HG03378 (cell line): ENCODE data around the gene TSEN54.

Experiments
- ATAC-seq: cut with Tn5 transposase; IDR thresholded peaks from one replicate; pipeline ENCODE4 v1.9.1; 2021; ENCODE audit warnings: mild to moderate bottlenecking, moderate library complexity; ENCODE audit not compliant: unreplicated experiment

Gene TSEN54

DNA sequence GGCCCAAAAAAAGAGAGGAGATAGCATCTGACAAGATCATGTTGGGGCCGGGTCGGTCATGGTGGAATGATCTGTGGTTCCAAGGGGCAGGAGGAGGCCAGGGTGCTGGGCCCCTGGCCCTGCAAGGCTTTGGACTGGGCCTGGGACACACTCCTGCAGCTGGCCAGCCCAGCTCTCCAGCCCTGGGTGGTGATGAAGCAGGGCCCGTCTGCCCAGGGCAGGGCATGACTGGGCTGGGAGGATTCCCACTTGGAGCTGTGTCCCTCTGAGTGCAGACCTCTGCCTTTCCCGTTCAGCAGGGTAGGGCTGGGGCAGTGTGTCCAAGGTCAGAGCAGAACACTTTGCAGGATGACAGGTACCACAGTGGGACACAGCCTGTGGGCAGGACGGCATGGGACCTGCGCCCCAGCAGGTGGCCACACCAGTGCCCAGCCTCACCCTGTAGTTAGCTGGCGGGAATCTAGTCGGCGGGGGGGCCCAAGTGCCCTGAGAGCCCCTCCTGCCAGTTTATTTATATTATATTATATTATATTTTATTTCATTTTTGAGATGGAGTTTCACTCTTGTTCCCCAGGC, 43.7 kb downstream of the TSEN54 start:
- ATAC-seq: no peak

DNA sequence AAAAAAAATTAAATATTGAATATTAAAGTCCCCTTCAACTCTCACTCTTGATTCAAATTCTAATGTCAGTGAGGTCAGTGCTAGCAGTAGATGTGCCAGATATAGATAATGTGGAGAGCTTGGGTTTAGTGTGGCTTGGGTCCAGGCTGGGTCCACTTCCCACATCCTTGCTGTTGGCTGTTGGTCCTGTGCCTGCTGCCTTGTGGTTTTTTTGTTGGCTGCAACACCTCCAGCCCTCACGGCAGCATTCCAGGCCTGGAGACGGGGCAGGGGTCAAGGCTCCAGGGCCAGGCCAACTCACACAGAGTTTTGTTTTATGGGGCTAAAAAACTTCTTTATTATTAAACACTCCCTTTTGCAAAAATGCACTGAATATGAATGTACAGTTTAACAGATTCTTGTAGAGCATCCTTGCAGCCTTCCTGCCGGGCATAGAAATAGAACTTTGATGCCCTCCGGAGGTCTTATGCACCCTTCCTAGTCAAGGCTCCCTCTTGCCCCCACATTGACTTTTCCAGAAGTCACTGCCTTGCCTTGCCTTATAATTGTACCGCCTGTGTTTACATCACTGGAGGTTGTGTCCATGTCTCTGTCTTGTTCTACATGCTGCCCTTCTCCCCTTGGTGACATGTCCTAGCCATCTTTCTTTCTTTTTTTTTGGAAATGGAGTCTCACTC, 45.7 kb downstream of the TSEN54 start:
- ATAC-seq: no peak

DNA sequence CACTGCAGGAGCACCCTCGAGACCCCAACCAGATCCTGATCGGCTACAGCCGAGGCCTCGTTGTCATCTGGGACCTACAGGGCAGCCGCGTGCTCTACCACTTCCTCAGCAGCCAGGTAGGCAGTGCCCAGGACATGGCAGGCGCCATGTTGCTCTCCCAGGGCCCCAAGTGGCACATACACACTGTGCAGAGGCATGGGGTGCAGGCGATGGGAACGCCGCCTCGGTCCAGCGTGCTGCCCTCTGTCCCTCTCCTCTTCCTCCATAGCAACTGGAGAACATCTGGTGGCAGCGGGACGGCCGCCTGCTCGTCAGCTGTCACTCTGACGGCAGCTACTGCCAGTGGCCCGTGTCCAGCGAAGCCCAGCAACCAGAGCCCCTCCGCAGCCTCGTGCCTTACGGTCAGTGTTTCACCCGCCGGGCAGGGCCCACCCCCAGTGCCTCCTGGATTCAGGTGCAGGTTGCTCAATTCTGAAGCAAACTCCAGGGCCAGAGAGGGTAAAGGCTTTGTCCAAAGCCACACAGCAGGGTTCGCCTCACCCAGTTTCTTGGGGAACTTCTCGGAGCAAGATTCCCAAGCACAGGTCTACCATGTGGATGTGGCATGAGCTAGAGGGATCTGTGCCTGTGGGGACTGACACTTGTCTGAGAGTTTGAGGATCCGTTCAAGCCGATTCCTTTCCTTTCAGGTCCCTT, 46.9 kb downstream of the TSEN54 start:
- ATAC-seq: no peak

DNA sequence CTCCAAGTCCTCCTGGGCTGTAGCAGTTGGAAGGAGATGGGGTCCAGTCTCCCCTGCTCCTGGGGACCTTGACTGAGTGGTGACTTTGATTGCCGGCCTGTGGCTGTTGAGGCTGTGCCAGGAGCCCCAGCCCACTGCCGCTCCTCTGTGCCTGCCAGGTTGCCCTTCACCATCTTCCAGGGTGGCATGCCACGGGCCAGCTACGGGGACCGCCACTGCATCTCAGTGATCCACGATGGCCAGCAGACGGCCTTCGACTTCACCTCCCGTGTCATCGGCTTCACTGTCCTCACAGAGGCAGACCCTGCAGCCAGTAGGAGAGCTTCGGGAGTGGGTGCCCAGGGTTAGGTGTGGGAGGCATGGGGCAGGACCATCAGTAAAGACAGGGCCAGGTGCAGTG, 47.9 kb downstream of the TSEN54 start:
- ATAC-seq: no peak

DNA sequence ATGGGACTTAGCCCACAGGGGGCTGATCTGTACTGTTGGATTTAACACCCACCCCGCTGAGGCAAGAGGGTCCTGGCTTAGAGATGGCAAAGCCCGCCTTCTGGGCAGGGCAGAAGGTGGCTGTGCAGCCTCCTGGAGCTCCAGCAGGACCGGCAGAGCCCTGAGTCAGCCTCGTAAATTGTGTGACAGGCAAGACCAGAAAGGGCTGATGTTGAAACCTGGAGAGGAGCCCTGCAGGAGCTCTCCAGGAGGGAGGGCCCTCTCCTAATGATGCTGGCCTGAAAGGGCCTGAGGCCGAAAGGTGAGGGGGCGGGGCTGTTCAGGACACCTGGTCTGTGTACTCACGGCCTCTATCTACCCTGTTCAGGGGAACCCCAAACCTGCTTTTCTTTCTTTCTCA, 48.7 kb downstream of the TSEN54 start:
- ATAC-seq: no peak

DNA sequence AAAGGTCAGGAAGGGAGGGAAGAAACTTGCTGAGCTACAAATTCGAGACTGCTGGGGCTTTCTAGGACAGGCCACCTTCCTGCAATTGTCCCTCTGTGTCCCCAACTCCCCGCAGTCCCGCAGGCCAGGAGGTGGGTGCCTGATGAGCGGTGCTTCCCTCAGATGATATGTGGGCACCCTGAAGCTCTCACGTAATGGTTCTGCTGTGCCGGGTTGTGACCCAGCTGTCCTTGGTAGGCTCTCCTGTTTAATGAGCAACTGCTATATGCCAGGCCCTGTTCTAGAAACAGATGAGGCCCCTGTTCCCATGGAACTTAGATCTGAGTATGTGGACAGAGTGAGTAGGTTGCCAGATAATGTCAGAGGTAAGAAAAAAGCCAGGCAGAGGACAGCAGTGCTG, 49.3 kb downstream of the TSEN54 start:
- no peak for ATAC-seq

DNA sequence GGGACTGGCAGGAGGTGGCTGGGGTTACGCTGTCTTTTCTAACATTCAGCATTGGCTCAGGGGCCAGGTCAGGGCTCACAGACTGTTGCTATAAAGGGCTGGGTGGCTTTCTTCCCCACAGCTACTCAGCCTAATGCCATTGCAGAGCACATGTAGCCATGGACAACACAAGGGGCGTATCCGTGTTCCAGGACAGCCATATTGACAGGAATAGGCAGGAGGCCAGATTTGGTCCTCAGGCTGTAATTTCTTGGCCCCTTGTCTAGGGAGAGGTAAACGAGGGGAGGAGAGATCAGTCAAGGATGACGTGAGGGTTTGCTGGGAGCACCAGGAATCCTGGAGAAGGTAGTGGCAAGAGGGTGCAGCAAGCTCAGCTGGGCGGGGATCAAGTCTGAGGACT, 50.1 kb downstream of the TSEN54 start:
- ATAC-seq: no peak

DNA sequence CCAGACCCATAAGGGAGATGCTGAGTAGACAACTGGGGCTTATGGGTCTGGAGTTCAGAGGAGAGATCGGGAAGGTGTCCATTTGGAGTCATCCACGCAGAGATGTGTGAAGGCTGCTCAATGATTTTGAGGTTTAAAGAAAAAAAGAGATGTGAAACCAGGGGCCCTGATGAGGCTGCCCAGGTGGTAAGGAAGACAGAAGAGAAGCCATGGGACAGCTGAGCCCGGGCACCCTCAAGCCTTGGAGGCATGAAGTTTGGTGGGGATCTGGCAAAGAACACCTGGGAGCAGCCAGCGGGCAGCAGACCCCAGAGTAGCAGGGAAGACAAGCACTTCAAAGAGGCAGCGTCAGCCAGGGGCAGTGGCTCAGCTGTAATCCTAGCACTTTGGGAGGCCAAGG, 50.5 kb downstream of the TSEN54 start:
- ATAC-seq: no peak

DNA sequence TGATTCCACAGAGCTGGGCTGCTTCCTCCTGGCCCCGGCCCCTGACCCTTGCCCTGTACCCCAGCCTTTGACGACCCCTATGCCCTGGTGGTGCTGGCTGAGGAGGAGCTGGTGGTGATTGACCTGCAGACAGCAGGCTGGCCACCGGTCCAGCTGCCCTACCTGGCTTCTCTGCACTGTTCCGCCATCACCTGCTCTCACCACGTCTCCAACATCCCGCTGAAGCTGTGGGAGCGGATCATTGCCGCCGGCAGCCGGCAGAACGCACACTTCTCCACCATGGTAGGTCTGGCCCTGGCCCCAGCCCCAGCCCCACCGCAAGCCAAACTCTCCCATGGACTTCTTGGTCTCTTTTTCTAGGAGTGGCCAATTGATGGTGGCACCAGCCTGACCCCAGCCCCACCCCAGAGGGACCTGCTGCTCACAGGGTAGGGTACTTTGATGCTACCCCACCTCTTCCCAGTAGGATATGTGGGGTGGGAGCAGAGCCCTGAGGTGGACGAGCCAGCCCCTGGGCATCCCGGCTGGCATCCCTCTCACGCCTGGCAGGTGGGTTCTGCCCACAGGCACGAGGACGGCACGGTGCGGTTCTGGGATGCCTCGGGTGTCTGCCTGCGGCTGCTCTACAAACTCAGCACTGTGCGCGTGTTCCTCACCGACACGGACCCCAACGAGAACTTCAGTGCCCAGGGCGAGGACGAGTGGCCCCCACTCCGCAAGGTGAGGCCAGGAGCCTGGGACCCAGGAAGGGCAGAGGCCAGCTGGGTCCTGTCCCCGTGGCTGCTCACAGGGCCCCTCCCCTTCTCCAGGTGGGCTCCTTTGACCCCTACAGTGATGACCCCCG, 52.3 kb downstream of the TSEN54 start:
- ATAC-seq: no peak

DNA sequence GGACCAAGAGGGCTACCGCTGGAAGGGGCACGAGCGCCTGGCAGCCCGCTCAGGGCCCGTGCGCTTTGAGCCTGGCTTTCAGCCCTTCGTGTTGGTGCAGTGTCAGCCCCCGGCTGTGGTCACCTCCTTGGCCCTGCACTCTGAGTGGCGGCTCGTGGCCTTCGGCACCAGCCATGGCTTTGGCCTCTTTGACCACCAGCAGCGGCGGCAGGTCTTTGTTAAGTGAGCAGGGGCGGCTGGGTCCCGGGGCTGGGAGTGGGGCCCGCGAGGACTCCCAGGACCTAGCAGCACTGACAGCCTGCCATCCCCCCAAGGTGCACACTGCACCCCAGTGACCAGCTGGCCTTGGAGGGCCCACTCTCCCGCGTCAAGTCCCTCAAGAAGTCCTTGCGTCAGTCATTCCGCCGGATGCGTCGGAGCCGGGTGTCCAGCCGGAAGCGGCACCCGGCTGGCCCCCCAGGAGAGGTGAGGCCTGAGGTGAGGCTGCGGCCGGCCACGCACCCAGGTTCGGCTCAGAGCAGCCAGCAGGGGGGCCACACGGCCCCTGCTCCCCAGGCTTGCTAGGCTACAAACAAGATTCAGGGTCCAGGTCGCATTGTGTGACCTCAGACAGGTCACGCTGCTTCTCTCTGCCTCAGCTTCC, 53.8 kb downstream of the TSEN54 start:
- ATAC-seq: no peak

DNA sequence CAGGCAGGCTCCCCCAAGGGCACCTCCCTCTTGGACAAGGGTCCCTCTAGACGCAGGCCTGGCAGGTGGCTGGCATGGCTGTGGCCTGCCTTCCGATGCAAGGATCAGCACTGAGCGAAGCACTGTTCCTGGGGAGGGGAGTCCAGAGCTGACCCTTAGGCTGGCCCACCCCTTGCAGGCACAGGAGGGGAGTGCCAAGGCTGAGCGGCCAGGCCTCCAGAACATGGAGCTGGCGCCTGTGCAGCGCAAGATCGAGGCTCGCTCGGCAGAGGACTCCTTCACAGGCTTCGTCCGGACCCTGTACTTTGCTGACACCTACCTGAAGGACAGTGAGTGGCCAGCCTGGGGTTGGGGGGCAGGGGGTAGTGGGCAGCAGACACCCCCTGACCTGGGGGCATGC, 54.4 kb downstream of the TSEN54 start:
- ATAC-seq: no peak

DNA sequence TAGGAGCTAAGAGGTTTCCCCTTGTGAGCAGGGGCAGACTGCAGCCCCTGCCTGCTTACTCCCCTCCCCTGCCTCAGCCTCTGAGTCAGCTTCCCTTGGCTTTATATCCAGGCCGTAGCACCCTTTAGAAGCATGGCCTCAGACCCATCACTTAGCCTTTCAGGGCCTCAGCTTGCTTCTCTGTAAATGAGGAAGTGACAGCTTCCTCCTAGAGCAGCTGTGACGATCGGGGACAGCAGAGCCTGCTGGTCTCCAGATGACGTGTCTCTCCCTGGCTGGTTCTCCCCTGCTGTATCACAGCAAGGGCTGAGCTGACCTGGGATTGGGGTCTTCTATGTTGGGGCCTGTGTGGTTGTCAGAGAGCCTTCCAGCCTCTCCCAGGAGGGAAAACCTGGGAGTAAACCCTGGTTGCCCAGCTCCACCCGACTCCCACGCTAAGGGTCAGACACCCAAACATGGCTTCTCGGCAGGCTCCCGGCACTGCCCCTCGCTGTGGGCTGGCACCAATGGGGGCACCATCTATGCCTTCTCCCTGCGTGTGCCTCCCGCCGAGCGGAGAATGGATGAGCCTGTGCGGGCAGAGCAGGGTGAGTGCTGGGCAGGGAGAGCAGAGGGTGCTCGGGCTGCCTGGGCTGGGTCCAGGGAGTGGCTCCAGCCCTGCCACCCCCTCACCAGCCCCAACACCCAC, 55.0 kb downstream of the TSEN54 start:
- peak; percentile 53 for ATAC-seq

DNA sequence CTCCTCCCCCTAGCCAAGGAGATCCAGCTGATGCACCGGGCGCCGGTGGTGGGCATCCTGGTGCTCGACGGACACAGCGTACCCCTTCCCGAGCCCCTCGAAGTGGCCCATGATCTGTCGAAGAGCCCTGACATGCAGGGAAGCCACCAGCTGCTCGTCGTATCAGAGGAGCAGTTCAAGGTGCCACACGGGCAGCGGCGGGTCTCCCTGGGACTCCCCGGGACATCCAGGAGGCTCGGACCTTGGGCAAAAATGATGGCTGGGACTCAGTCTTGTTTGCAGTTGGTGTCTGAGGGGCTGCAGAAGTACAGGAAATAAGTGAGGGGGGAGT, 55.5 kb downstream of the TSEN54 start:
- no peak for ATAC-seq

DNA sequence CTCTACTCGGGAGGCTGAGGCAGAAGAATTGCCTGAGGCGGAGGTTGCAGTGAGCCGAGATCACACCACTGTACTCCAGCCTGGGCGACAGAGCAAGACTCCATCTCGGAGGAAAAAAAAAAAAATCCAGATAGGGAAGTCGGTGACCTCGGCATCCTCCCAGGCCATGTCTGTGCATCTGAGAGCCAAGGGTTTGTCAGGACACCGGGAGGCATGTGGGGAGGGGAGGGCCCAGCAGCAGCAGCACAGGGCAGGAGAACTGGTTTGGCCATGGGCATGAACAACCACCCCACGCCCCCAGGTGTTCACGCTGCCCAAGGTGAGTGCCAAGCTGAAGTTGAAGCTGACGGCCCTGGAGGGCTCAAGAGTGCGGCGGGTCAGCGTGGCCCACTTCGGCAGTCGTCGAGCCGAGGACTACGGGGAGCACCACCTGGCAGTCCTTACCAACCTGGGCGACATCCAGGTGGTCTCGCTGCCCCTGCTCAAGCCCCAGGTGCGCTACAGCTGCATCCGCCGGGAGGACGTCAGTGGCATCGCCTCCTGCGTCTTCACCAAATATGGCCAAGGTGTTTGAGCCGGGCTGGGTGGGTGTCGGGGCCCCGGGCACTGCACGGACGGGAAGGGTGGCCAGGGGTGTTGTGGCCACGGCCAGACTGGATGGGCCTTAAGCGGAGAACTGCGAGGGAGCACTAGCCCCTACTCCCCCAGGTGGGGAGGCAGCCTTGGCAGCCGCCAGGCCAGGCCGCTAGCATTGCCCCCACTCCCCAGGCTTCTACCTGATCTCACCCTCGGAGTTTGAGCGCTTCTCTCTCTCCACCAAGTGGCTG, 56.6 kb downstream of the TSEN54 start:
- ATAC-seq: no peak

DNA sequence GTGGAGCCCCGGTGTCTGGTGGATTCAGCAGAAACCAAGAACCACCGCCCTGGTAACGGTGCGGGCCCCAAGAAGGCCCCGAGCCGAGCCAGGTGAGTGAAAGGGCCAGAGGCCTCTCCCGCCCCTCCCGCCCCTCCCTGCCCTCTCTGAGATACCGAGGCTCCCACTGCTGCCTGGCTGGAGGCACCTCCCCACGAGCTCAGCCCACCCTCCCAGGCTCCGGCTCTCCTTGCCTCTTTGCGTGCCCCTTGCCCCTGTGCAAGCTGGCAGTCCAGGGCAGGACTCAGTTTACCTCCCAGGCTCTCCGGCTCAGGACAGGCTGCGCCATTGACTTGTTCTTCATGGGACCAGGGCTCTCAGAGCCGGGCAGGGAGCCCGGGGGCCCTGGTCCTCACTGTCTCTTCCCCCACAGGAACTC, 57.2 kb downstream of the TSEN54 start:
- no peak for ATAC-seq

DNA sequence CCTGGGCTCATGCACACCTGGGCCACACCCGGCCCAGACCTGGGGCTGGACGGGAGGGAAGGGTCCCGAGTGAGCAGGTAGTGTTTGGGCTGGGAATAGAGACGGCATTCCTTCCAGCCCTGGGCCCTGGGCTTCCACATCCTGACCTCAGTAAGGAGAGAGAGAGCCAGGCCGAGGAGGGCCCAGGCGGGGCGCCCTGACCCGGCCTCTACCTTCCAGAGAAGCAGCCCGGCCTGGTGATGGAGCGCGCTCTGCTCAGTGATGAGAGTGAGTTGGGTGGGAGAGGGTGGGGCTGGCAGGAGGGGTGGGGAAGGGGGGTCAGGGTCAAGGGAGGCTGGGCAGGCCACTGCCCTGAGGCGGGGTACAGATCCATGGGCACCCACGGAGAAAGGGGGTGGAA, 57.7 kb downstream of the TSEN54 start:
- no peak for ATAC-seq
